Measurements from ENCODE around the gene METTL21A.
A peak's percentile ranks its signal among the peaks of the same experiment; 100 is the strongest.

Gene METTL21A

GRCh38 chr2:207624185-207625013 is 795 bp downstream of the METTL21A start:
- peak; percentile 82 for DNase-seq (ENCODE audit: low read depth)

DNA sequence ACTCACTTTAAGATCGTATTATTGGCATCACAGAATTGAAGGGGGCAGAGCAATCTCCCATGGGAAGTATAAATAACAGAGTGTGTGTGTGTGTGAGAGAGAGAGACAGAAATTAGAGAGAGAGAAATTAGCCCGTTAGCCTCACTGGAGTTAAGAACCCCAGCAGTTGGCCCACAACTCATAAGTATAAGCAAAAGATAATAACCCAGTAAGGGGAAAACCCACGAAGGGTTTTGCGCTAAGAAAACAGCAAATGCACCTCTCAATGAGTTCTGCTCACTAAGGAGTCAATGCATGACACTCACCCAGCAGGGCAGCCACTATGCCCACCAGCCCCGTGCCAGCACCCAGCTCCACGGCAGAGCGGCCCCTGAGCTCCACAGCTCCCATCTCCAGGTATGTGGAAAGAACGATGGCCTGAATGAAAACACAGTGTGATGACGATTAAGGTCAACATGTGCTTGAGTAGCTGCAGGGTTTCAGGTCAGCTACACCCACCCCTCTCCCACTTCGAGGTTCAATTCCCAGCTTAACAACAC is 3.6 kb downstream of the METTL21A start:
- no peak for DNase-seq (ENCODE audit: low read depth)

GRCh38 chr2:207619764-207620203 is 5.4 kb downstream of the METTL21A start:
- no peak for DNase-seq (ENCODE audit: low read depth)

GRCh38 chr2:207617011-207617671 is 8.1 kb downstream of the METTL21A start:
- DNase-seq (ENCODE audit: low read depth): peak; percentile 97

DNA sequence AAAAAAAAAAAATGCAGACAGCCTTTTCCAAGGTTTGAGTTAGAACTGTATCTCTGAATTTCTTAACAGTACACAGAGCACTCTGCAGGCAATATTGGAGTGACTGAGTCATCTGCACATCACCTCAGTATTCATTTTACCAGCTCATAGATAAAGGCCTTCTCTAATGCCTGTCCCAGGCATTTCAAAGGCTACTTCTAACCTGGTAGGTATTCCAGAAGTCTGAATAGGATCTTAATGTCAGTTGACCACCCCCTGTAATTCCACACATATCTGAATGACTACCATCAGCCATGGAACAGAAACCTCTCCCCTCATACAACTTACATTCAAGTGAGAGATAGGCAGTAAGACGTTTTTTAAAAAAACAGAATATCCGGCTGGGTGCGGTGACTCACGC is 9.0 kb downstream of the METTL21A start:
- DNase-seq (ENCODE audit: low read depth): peak; percentile 53

DNA sequence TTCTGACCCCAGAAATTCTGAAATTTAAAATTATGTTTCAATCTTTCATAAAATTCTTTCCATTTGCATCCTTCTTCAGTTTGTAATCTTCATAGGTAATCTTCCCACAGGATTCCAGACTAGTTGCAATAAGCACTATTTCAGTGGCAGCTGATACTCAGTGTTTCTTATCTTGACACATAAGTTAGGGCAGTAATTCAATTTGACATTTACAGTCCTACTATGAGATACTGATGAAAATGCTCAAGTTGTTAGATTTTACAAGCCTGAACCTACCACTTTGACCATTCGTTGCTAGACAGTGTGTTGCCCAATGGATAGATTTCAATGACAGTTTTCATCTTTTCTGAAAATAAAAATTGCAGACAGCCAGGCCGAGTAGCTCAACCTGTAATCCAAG is 10.4 kb downstream of the METTL21A start:
- DNase-seq (ENCODE audit: low read depth): no peak

DNA sequence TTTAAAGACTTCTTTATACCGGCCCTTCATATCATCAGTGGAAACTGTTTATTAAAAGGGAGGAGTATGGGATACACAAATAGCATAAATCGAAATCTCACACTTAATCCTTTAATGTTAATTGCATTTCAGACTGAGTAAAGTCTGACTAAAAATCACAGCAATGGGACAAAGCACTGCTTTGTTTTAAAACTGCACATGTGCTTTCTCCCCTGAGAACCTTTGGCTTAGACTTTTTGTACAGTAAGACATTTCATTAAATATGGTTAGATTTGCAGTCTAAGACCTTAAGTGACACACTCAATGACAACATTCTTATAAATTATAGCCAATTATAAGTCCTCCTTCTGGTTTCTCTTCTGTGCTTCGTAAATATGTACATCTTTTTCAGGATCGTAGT is 12.5 kb downstream of the METTL21A start:
- no peak for DNase-seq (ENCODE audit: low read depth)

DNA sequence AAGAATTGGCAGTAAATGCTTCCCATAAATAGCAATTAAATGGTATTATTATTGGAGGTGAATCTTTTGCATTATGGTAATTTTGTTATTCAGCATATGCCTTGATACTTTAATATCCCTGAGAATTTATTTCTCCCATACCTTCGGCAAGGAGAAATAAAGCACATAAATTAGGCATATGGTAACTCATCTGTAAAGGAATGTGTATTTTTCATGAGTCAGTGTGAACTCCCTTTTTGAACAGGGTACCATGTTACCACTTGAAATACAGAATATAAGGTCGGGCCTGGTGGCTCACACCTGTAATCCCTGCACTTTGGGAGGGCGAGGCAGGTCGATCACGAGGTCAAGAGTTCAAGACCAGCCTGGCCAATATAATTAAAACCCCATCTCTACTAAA is 18.4 kb downstream of the METTL21A start:
- DNase-seq (ENCODE audit: low read depth): no peak

DNA sequence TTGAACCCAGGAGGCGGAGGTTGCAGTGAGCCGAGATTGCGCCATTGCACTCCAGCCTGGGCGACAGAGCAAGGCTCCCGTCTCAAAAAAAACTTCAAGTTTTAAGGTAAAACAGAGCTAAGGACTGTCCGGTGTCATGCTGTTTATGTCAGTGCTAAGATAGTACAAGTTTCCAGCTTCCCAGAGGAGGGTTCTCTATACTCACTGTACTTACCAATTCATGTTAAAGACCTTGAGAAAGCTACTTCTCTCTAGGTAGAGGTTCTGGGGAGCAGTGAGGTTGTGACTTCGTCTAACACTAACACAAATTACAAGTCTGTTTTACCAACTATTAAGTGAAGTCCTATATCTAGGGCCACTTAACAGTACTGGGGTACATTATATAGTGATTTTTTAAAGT is 18.8 kb downstream of the METTL21A start:
- no peak for DNase-seq (ENCODE audit: low read depth)

- no peak for DNase-seq (ENCODE audit: low read depth)
Observed at GRCh38 chr2:207603486-207603885, 21.7 kb downstream of the METTL21A start.

DNA sequence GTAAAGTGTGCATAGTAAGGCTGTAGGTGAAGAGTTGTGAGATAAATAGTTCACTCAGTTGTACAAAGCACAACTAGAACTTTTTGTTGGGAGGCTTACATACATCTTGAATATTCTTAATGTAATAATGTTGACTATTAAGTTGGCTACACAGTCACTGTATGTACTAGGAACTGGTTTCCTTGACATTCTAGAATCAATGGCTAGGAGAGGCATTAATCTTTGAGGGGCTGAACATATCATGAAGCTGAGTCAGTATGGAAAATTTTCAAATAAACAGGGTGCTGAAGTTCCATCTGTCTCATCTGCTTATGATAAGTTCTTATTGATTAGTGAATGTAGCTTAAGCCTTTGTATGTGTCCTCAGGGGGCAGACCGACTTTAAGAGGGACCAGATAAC is 23.4 kb downstream of the METTL21A start:
- DNase-seq (ENCODE audit: low read depth): peak; percentile 5

DNA sequence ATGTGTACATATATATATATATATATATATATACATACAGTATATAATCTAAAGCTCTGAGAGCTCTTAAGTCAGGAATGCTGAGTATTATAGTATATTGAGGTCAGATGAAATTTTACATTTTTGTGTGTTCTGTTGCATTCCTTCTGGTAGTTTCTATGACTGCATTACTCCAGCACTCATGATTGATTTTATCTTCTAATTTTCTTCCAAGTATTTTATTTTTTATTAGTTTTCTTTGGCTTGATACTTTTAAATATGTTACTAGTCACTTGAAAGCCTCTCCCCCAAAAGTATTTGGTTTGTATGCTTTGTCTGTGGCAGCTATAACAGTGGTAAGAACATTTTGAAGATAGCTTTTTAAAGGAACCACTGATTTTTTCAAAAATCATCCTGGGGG is 25.0 kb downstream of the METTL21A start:
- DNase-seq (ENCODE audit: low read depth): peak; percentile 85

DNA sequence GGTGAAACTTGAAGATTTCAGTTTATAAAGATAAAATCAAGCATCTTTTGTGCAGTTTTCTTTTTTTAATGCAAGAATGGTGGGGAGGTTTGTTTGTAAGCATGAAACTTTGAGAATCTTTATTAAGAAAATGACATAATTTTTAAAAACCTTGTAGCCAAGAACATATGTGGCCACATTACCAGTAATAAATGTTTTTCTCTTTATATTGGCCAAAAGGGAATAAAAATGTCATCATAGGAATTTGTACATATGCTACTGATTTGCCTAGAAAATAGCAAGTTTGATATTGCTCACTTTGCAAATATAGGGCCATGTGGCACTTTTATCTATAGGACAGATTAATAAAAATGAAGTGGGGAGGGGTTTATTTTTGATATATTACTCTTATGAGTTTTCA is 25.6 kb downstream of the METTL21A start:
- peak; percentile 37 for DNase-seq (ENCODE audit: low read depth)

DNA sequence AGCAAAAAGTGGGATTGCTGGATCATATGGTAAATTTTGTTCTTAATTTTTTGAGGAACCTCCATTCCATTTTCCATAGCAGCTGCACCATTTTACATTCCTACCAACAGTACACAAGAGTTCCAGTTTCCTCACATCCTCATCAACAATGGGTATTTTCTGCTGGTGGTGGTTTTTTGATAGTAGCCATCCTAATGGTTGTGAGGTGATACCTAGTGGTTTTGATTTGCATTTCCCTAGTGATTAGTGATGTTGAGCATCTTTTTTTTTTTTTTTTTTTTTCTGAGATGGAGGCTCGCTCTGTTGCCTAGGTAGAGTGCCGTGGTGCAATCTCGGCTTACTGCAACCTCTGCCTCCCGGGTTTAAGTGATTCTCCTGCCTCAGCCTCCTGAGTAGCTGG is 30.5 kb downstream of the METTL21A start:
- DNase-seq (ENCODE audit: low read depth): no peak

DNA sequence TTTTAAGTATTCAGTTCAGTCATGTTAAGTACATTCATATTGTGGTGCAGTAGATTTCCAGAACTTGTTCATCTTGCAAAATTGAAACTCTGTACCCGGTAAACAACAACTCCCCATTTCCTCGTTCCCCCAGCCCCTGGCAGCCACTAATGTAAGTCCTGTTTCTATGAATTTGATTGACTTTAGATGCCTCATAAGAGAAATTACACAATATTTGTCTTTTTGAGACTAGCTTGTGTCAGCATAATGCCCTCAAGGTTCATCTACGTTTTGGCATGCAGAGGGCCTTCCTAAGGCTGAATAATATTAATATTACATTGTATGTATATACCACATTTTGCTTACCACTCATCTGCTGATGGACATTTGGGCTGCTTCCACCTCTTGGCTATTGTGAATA is 30.9 kb downstream of the METTL21A start:
- DNase-seq (ENCODE audit: low read depth): no peak

DNA sequence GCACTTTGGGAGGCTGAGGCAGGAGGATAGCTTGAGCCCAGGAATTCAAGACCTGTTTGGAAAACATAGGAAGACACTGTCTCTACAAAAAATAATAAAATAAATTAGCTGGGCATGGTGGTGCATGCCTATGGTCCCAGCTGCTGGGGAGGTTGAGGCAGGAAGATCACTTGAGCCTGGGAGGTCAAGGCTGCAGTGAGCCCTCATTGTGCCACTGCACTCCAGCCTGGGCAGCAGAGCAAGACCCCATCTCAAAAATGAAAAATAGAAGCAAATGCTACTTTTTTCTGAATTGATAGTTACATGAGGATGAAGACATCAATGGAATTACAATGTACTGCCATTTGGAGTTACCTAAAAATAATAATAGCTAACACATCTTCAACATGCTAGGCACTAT is 31.9 kb downstream of the METTL21A start:
- no peak for DNase-seq (ENCODE audit: low read depth)

GRCh38 chr2:207589143-207589542 is 36.1 kb downstream of the METTL21A start:
- DNase-seq (ENCODE audit: low read depth): no peak

DNA sequence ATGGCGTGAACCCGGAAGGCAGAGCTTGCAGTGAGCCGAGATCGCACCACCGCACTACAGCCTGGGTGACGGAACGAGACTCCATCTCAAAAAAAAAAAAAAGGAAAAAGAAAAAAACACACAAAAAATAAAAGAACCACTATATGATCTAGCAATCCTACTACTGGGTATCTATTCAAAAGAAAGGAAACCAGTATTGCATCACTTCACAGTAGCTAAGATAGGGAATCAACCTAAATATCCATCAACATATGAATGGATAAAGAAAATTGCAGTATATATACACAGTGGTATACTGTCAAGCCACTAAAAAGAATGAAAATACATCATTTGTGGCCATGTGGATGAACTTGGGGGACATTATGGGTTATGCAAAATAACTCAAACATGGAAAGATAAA is 37.9 kb downstream of the METTL21A start:
- DNase-seq (ENCODE audit: low read depth): no peak

DNA sequence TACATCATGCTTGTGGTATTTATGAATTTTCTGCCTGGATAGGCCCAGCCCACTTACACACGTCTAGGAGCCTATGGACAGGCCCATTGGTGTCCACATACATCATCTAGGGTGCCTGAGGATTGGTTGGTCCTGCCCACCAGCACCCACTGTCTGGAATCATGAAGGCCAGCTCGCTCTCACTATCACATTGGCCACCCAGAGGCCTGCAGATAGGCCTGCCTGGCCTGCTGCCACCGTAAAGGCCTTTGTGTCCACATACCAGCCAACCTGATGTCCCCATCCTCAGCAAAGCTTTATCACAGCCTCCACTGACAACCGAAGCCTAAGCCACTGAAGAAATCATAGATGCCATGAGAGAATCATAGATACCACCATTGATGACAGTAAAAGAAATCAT is 40.2 kb downstream of the METTL21A start:
- DNase-seq (ENCODE audit: low read depth): no peak

GRCh38 chr2:207571370-207571769 is 53.8 kb downstream of the METTL21A start:
- DNase-seq (ENCODE audit: low read depth): no peak

DNA sequence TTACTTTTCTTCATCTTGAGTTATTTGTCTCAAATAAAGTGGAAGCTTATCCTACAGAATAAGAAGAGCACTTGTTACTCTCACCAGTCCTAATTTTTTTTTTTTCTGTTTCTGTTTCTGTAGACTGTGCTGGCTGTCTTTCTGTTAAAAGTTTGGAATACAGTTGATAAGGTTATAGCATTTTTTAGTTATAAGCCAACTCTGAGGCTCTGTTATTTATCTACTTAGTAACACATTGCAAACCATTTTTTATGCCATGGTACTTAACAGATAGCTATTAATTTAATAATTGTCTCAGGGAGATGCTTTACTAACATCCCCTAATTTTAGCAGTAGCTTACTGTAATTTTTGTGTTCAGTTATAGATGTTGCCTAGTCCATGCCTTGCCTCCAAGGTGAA is 57.5 kb downstream of the METTL21A start:
- no peak for DNase-seq (ENCODE audit: low read depth)

DNA sequence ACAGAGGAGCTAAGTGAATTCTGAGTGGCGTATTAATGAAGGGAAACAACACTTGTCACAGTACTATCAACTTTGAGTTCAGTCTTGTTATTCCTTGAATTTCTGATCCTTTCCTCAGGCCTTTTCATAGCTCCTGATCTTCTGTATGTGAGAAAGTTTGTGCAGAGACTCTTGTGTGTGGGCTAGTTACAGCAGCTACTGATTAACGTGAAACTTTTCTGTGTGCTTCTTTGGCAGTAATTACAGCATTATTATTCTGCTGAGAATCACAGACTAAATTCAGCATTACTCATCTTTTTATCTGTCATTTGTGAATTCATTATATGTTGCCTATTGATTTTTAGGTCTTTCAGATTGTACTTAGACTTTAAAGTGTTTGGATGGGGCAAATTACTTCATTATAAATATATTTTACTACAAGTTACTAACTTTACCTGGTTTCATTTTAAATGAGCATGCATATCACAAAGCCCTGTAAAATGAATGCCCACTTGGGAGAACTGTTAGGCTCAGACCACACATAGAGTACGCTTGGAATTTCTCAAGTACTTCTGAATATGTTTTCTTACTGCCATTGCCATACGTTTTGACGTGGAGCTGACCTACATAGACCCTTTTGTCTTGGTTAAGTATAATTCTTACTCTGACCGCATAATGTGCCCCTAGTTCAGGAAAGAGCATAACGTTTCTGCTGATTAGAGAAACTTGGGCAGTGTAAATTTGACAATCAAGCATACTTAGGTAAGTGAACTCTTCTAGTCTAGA is 59.3 kb downstream of the METTL21A start:
- DNase-seq (ENCODE audit: low read depth): no peak
